Heart left ventricle (tissue), 13 donors: Measurements from ENCODE around the gene DNASE2B.

ENCODE experiments used
- POLR2A ChIP-seq, 2 donors: fragments of 450-650 bp; IDR thresholded peaks; one replicate each; pipeline ENCODE4 v1.6.1; 2017; ENCODE audit warnings: antibody characterized with exemption in 2 of 2, mild to moderate bottlenecking in 2 of 2, moderate library complexity in 2 of 2
- TF ChIP-seq, protein P1 (sequence below), 12 donors: fragments of 200-600 bp; sonication (generic) in 4 of 12; IDR thresholded peaks; one replicate each; pipeline versions ENCODE4 v1.5.0 to v1.8.0; 2018 to 2022; ENCODE audit warnings: antibody characterized with exemption in 12 of 12, mild to moderate bottlenecking in 5 of 12
- donor health status: ischemic (EF 13 %, LVEDD 7.1; RV severe dilation, severe dysfunction).
- donor health status: DM: no; HTN: yes; CAD: no.
- donor health status: DM: no; HTN: no; CAD: no.
- donor health status: ischemic (EF 25% LVEDD 6.9; RV normal size, moderate dysfunction).
- donor health status: ischemic (EF 25% LVEDD 5.7; RV mildly dilated, moderate dysfunction).
- donor health status: ischemic (EF 35%, LVEDD 5.7; RV mildly dilated, moderate dysfunction).
- donor health status: nonischemic (EF 11% LVEDD 7.7; RV severe dilation, severe dysfunction).
- donor health status: DM: yes; HTN: yes; CAD: no.
- donor health status: PGD.
- donor health status: ischemic (EF 29% LVEDD 5.4; RV normal size, mild dysfunction).
- donor health status: nonischemic (EF 23%, LVEDD 6.1; RV moderate dilation, normal function).

DNA sequence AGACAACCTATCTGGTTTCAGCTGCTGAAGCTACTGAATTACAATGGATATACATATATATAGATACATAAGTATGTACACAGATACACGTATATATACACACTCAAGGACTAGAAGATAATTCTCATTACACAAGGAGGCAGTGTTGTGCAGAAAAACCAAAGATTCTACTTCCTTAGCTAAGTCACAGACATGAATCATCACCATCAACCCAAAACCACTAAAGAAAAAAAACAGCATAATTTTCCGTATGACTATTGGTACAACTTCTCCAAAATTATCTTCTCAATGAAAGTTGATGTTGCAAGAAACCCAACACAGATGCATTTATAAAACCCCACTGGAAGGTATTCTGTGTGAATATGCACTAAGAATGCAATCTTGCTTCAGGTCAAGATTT lies 44.0 kb downstream of the DNASE2B start:
- TF ChIP-seq, protein P1, sequence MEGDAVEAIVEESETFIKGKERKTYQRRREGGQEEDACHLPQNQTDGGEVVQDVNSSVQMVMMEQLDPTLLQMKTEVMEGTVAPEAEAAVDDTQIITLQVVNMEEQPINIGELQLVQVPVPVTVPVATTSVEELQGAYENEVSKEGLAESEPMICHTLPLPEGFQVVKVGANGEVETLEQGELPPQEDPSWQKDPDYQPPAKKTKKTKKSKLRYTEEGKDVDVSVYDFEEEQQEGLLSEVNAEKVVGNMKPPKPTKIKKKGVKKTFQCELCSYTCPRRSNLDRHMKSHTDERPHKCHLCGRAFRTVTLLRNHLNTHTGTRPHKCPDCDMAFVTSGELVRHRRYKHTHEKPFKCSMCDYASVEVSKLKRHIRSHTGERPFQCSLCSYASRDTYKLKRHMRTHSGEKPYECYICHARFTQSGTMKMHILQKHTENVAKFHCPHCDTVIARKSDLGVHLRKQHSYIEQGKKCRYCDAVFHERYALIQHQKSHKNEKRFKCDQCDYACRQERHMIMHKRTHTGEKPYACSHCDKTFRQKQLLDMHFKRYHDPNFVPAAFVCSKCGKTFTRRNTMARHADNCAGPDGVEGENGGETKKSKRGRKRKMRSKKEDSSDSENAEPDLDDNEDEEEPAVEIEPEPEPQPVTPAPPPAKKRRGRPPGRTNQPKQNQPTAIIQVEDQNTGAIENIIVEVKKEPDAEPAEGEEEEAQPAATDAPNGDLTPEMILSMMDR (IDR thresholded peaks at IDR 0.05): peak; percentile 7 to 61 (median 46)
- TF ChIP-seq POLR2A (IDR thresholded peaks at IDR 0.05): no peak
